Smooth muscle cell (in vitro differentiated cells): ENCODE measurements around the gene CEP250. TPM values are rescaled to one million over a fixed set of nuclear protein-coding genes. Genes with fewer than 3 reads are reported as not detected.

Experiments
- DNase-seq: peaks from one replicate; lab custom pipeline; 2025; ENCODE audit not compliant: unreplicated experiment; lab: John Stamatoyannopoulos, UW
- H2AFZ ChIP-seq: fragments of 200-600 bp; sonication (generic); 2 replicates; pipeline ENCODE4 v1.6.0; 2016; ENCODE audit warnings: antibody characterized with exemption, low read depth, mild to moderate bottlenecking
- H3F3A ChIP-seq: fragments of 200-600 bp; sonication (generic); 2 replicates; pipeline ENCODE4 v1.6.0; 2017; ENCODE audit warnings: antibody characterized with exemption, low read depth
- H3K27ac ChIP-seq: fragments of 200-600 bp; sonication (generic); 2 replicates; pipeline ENCODE4 v1.5.1; 2016; ENCODE audit warnings: low read depth, mild to moderate bottlenecking
- H3K27me3 ChIP-seq: fragments of 200-600 bp; sonication (generic); 2 replicates; pipeline ENCODE4 v1.6.1; 2016; ENCODE audit warnings: low read depth, mild to moderate bottlenecking
- H3K36me3 ChIP-seq: fragments of 200-600 bp; sonication (generic); 2 replicates; pipeline ENCODE4 v1.5.1; 2016; ENCODE audit warnings: low read depth
- H3K4me1 ChIP-seq: fragments of 200-600 bp; sonication (generic); 2 replicates; pipeline ENCODE4 v1.5.1; 2016; ENCODE audit warnings: low read depth
- H3K4me2 ChIP-seq: fragments of 200-600 bp; sonication (generic); 2 replicates; pipeline ENCODE4 v1.6.0; 2016; ENCODE audit warnings: mild to moderate bottlenecking
- H3K4me3 ChIP-seq: fragments of 200-600 bp; sonication (generic); 2 replicates; pipeline ENCODE4 v1.5.1; 2016; ENCODE audit warnings: mild to moderate bottlenecking
- H3K79me2 ChIP-seq: fragments of 200-600 bp; sonication (generic); 2 replicates; pipeline ENCODE4 v1.6.0; 2016; ENCODE audit warnings: low read depth, mild to moderate bottlenecking
- H3K9ac ChIP-seq: fragments of 200-600 bp; sonication (generic); 2 replicates; pipeline ENCODE4 v1.6.0; 2016; ENCODE audit warnings: low read depth
- H3K9me3 ChIP-seq: fragments of 200-600 bp; sonication (generic); replicated peaks from 2 replicates; pipeline ENCODE4 v1.5.1; 2016; ENCODE audit warnings: low read depth
- H4K20me1 ChIP-seq: fragments of 200-600 bp; sonication (generic); 2 replicates; pipeline ENCODE4 v1.6.0; 2016; ENCODE audit warnings: low read depth
- CTCF ChIP-seq: fragments of 200-600 bp; sonication (generic); IDR thresholded peaks from 2 replicates; pipeline ENCODE4 v1.5.1; 2017; ENCODE audit warnings: borderline replicate concordance, mild to moderate bottlenecking, antibody characterized with exemption; ENCODE audit not compliant: insufficient read depth, poor library complexity, severe bottlenecking
- WGBS: methylation state at CpG from one replicate; pipeline ENCODE4 v1.1.7; 2016; ENCODE audit warnings: low lambda C conversion rate; 5-methylcytosine and 5-hydroxymethylcytosine counted together
- polyA plus RNA-seq: library from polyadenylated mRNA; unstranded; fragments of >200 nt; fragmentation: Nextera tagmentation; extraction: Ambion mirVana; gene quantifications from 2 replicates; pipeline ENCODE4 v1.2.1, GENCODE V29; 2016
- total RNA-seq: library from RNA; depleted of rRNA; stranded (reverse); fragments of >200 nt; gene quantifications from 2 replicates; pipeline ENCODE4 v1.2.3, GENCODE V29; 2014

CEP250 gene
- total and polyA plus RNA-seq, 2 experiments from 2014 or later: 16.0 to 22.1 TPM

GRCh38 chr20:35467339-35468224 is 12.2 kb downstream of the CEP250 start:
- no peak overlapping the region for H3K4me2 ChIP-seq
- no peaks in the 10 kb centered on the region for H3K4me1 ChIP-seq
- 87% methylated on average over 9 of the region's 9 CpGs for WGBS
- H3K4me3 ChIP-seq: no peak overlapping the region
- H2AFZ ChIP-seq: no peak overlapping the region
- H4K20me1 ChIP-seq: peaks cover 8% of the 10 kb centered on the region
- H3K36me3 ChIP-seq: peaks cover 6% of the 10 kb centered on the region
- no peak overlapping the region for H3K9ac ChIP-seq
- TF ChIP-seq CTCF: no peak
- no peaks in the 10 kb centered on the region for H3K79me2 ChIP-seq
- no peak overlapping the region for H3K27ac ChIP-seq
- no peak for DNase-seq
- no peaks in the 10 kb centered on the region for H3K27me3 ChIP-seq
- no peaks in the 10 kb centered on the region for H3F3A ChIP-seq
- H3K9me3 ChIP-seq: no peaks in the 10 kb centered on the region

- Histone ChIP-seq H3K4me3 (no peak overlapping the region), H3K36me3 (peaks cover 9% of the 10 kb centered on the region), H3K27ac (no peak overlapping the region), H3K9ac (no peak overlapping the region), H3K79me2 (no peaks in the 10 kb centered on the region), H3K27me3 (no peaks in the 10 kb centered on the region), H3K4me1 (no peaks in the 10 kb centered on the region), H4K20me1 (peaks cover 4% of the 10 kb centered on the region), H3F3A (no peaks in the 10 kb centered on the region), H3K4me2 (no peak overlapping the region), H3K9me3 (no peaks in the 10 kb centered on the region), H2AFZ (no peak overlapping the region)
- no peak for TF ChIP-seq CTCF
- DNase-seq: no peak
- WGBS: 73% methylated on average over 6 of the region's 6 CpGs
These were observed 13.4 kb downstream of the CEP250 start for GRCh38 chr20:35468671-35469334.

- no peaks in the 10 kb centered on the region for H4K20me1 ChIP-seq
- H3K27ac ChIP-seq: no peak overlapping the region
- H3K9ac ChIP-seq: no peak overlapping the region
- TF ChIP-seq CTCF: no peak
- H3K27me3 ChIP-seq: no peaks in the 10 kb centered on the region
- peaks cover 9% of the 10 kb centered on the region for H3K36me3 ChIP-seq
- no peaks in the 10 kb centered on the region for H3K79me2 ChIP-seq
- no peak overlapping the region for H3K4me3 ChIP-seq
- H2AFZ ChIP-seq: no peak overlapping the region
- no peak for DNase-seq
- H3K4me2 ChIP-seq: no peak overlapping the region
- H3K9me3 ChIP-seq: no peaks in the 10 kb centered on the region
- no peaks in the 10 kb centered on the region for H3K4me1 ChIP-seq
- H3F3A ChIP-seq: no peaks in the 10 kb centered on the region
- WGBS: 99% methylated on average over 3 of the region's 3 CpGs
These were observed 16.8 kb downstream of the CEP250 start for GRCh38 chr20:35472209-35472608.
